Measurements from ENCODE around the gene CTAGE1. TPM values are rescaled to one million over a fixed set of nuclear protein-coding genes. Genes with fewer than 3 reads are reported as not detected.

Gene CTAGE1
- total RNA-seq (not detected), polyA plus RNA-seq (not detected)

- Histone ChIP-seq H3K9me3 (no peaks in the 10 kb centered on the region), H3K36me3 (no peaks in the 10 kb centered on the region), H3K27ac (no peak within 1 kb of the TSS), H3K4me3 (no peak within 1 kb of the TSS), H3K4me1 (peaks cover 4 to 6% (median 4%) of the 10 kb centered on the region in 3 donors), H3K27me3 (no peaks in the 10 kb centered on the region)
- TF ChIP-seq CTCF (IDR thresholded peaks at IDR 0.05): no peak
- intact Hi-C loops (cut with DNase I): no loop called here
- ATAC-seq: no peak
- no peak for FAIRE-seq
- 91 to 92% methylated on average over 24 of the region's 24 CpGs for WGBS, 2 donors
- no peak for DNase-seq
Observed at GRCh38 chr18:22417496-22418188, at the start of gene CTAGE1. Gene CTAGE1 (minus strand): TSS chr18:22417915. CDS start chr18:22417811, 104 bp downstream.

- Histone ChIP-seq H3K27ac (peak overlapping the region in 2 of 4 donors; percentile 46 to 51), H3K4me1 (peaks cover 10 to 30% (median 18%) of the 10 kb centered on the region in 3 donors), H3K36me3 (no peaks in the 10 kb centered on the region), H3K27me3 (no peaks in the 10 kb centered on the region), H3K9me3 (no peaks in the 10 kb centered on the region), H3K4me3 (no peak overlapping the region)
- 43 to 44% methylated on average over 3 of the region's 3 CpGs for WGBS, 2 donors
- DNase-seq: no peak
- ATAC-seq: peak; percentile 44 to 71 (median 46)
- no peak for FAIRE-seq
- TF ChIP-seq CTCF (IDR thresholded peaks at IDR 0.05): no peak
- intact Hi-C loops (cut with DNase I): no loop called here
Observed at GRCh38 chr18:22466608-22467395, 49.1 kb upstream of the CTAGE1 start.

DNA sequence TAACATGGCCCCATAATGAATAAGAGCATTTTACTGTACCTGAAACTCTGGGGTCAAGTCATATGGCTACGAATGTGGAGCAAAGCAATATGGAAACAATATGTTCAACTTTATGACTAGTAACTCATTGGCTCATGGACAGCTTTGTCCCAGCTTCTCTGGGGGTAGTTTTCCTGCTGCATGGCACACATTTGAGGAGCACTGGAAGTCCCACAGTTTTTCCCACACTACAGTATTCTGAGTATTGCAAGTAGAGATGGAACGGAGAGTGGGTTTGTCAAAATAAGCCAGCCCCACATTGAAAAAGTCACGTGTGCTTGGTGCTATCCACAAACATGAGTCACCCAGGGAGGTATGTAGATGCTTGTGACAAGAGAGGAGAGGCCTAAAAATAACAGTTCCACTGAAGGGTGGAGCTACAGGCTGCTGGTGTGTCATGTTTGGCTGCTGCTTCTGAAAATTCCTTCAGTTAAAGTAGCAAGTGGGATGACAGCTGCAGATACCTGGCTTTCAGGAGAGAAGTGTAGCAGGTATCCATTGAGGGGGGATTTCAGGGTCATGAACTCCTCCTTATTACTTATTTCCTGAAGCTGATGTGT, 48.2 kb upstream of the CTAGE1 start:
- ATAC-seq: peak; percentile 54 to 78 (median 66)
- TF ChIP-seq CTCF (IDR thresholded peaks at IDR 0.05): no peak
- no peak overlapping the region for H3K4me3 ChIP-seq
- DNase-seq: peak in 2 of 6 donors; percentile 39 to 41
- peak overlapping the region in 2 of 4 donors; percentile 46 to 51 for H3K27ac ChIP-seq
- no peak for FAIRE-seq
- H3K4me1 ChIP-seq: peaks cover 5 to 23% (median 10%) of the 10 kb centered on the region in 3 donors
- 63 to 72% methylated on average over 3 of the region's 3 CpGs for WGBS, 2 donors
- intact Hi-C loops (cut with DNase I): no loop called here
- H3K27me3 ChIP-seq: no peaks in the 10 kb centered on the region
- H3K36me3 ChIP-seq: no peaks in the 10 kb centered on the region
- no peaks in the 10 kb centered on the region for H3K9me3 ChIP-seq

GRCh38 chr18:22463076-22463475, 45.4 kb upstream of the CTAGE1 start:
- H3K9me3 ChIP-seq: no peaks in the 10 kb centered on the region
- DNase-seq: no peak
- H3K36me3 ChIP-seq: no peaks in the 10 kb centered on the region
- 92 to 96% methylated on average over 5 of the region's 5 CpGs for WGBS, 2 donors
- peaks cover 0 to 4% (median 1%) of the 10 kb centered on the region in 4 donors for H3K27me3 ChIP-seq
- H3K4me1 ChIP-seq: peaks cover 0 to 11% (median 0%) of the 10 kb centered on the region in 3 donors
- H3K27ac ChIP-seq: no peak overlapping the region
- H3K4me3 ChIP-seq: no peak overlapping the region
- TF ChIP-seq CTCF (IDR thresholded peaks at IDR 0.05): no peak
- no peak for ATAC-seq
- intact Hi-C loops (cut with DNase I): no loop called here
- no peak for FAIRE-seq

Data from pancreas (tissue), 10 donors.